DOHH2 (cell line): Measurements from ENCODE around the gene MED27.

Experiments used
- H3F3A ChIP-seq: fragments of 200-600 bp; sonication (generic), shearing (Covaris generic); 2 replicates; pipeline ENCODE4 v1.6.0; 2016; ENCODE audit warnings: antibody characterized with exemption, mild to moderate bottlenecking; ENCODE audit not compliant: control insufficient read depth, insufficient read depth
- H3K27ac ChIP-seq: fragments of 200-600 bp; sonication (generic); 2 replicates; pipeline ENCODE4 v1.5.1; 2014; ENCODE audit warnings: low read depth, mild to moderate bottlenecking, low read length, moderate library complexity
- H3K27me3 ChIP-seq: fragments of 200-600 bp; sonication (generic); 2 replicates; pipeline ENCODE4 v1.6.1; 2014; ENCODE audit warnings: mild to moderate bottlenecking, low read length, mixed read lengths; ENCODE audit not compliant: control insufficient read depth
- H3K36me3 ChIP-seq: fragments of 200-600 bp; sonication (generic); 2 replicates; pipeline ENCODE4 v1.6.1; 2014; ENCODE audit warnings: mild to moderate bottlenecking, low read length, moderate library complexity, mixed read lengths; ENCODE audit not compliant: control insufficient read depth
- H3K4me1 ChIP-seq: fragments of 200-600 bp; sonication (generic); 2 replicates; pipeline ENCODE4 v1.6.1; 2014; ENCODE audit warnings: mild to moderate bottlenecking, low read length, mixed read lengths; ENCODE audit not compliant: control insufficient read depth
- H3K4me2 ChIP-seq: fragments of 200-600 bp; sonication (generic); 2 replicates; pipeline ENCODE4 v1.6.0; 2014; ENCODE audit warnings: mild to moderate bottlenecking, low read length, moderate library complexity
- H3K4me3 ChIP-seq: fragments of 200-600 bp; sonication (generic); 2 replicates; pipeline ENCODE4 v1.5.1; 2014; ENCODE audit warnings: mild to moderate bottlenecking, low read length, mixed read lengths
- H3K79me2 ChIP-seq: fragments of 200-600 bp; sonication (generic); 2 replicates; pipeline ENCODE4 v1.6.1; 2014; ENCODE audit warnings: mild to moderate bottlenecking, low read length, mixed read lengths; ENCODE audit not compliant: control insufficient read depth
- H3K9me2 ChIP-seq: fragments of 200-600 bp; sonication (generic); replicated peaks from 2 replicates; pipeline ENCODE4 v1.6.1; 2014; ENCODE audit warnings: mild to moderate bottlenecking, low read length, mixed read lengths; ENCODE audit not compliant: control insufficient read depth
- H3K9me3 ChIP-seq: fragments of 200-600 bp; sonication (generic); 2 replicates; pipeline ENCODE4 v1.6.1; 2014; ENCODE audit warnings: antibody characterized with exemption, low read length, mixed read lengths; ENCODE audit not compliant: control insufficient read depth, insufficient read depth
- H4K20me1 ChIP-seq: fragments of 200-600 bp; sonication (generic); 2 replicates; pipeline ENCODE4 v1.6.0; 2014; ENCODE audit warnings: low read depth, mild to moderate bottlenecking, antibody characterized with exemption, low read length, moderate library complexity; ENCODE audit not compliant: control insufficient read depth, insufficient read depth
- EZH2phosphoT487 ChIP-seq: fragments of 200-600 bp; sonication (generic); IDR thresholded peaks from 2 replicates; pipeline ENCODE4 v1.6.1; 2017; ENCODE audit warnings: borderline replicate concordance, mild to moderate bottlenecking, antibody characterized with exemption, low read length, moderate library complexity, mixed read lengths
- TF ChIP-seq, protein P1 (sequence below): fragments of 200-600 bp; sonication (generic); IDR thresholded peaks from one replicate; pipeline ENCODE4 v1.5.1; 2014; ENCODE audit warnings: antibody characterized with exemption, mild to moderate bottlenecking, low read depth, low read length; ENCODE audit not compliant: poor library complexity, severe bottlenecking

The MED27 gene

DNA sequence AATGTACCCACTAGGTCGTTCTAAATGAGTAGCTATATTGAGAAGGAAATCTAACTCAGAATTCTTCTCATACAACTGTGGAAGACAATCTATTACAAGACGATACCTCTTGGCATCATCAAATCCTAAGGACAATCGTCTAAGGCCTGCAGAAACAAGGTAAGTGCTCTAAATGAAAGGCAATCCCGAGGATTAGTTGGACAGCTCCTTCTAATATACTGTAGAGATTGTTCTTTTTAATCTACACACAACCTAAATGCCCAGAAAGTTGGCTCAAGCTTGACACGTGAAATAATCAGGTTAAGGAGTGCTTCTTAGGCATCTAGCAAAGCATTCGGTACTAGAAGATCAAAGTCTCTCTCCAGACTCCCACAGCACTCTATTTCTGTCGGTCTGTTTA is 55.1 kb downstream of the MED27 start:
- Histone ChIP-seq H3K79me2 (peaks cover 78% of the 10 kb centered on the region), H3K36me3 (no peaks in the 10 kb centered on the region), H3K27ac (no peak overlapping the region), H4K20me1 (no peaks in the 10 kb centered on the region), H3K9me2 (no peaks in the 10 kb centered on the region), H3K4me3 (no peak overlapping the region), H3F3A (no peaks in the 10 kb centered on the region), H3K4me1 (peaks cover 14% of the 10 kb centered on the region), H3K4me2 (no peak overlapping the region), H3K27me3 (no peaks in the 10 kb centered on the region), H3K9me3 (no peaks in the 10 kb centered on the region)
- TF ChIP-seq EZH2phosphoT487, result no peak
- TF ChIP-seq, protein P1, sequence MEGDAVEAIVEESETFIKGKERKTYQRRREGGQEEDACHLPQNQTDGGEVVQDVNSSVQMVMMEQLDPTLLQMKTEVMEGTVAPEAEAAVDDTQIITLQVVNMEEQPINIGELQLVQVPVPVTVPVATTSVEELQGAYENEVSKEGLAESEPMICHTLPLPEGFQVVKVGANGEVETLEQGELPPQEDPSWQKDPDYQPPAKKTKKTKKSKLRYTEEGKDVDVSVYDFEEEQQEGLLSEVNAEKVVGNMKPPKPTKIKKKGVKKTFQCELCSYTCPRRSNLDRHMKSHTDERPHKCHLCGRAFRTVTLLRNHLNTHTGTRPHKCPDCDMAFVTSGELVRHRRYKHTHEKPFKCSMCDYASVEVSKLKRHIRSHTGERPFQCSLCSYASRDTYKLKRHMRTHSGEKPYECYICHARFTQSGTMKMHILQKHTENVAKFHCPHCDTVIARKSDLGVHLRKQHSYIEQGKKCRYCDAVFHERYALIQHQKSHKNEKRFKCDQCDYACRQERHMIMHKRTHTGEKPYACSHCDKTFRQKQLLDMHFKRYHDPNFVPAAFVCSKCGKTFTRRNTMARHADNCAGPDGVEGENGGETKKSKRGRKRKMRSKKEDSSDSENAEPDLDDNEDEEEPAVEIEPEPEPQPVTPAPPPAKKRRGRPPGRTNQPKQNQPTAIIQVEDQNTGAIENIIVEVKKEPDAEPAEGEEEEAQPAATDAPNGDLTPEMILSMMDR, result no peak

DNA sequence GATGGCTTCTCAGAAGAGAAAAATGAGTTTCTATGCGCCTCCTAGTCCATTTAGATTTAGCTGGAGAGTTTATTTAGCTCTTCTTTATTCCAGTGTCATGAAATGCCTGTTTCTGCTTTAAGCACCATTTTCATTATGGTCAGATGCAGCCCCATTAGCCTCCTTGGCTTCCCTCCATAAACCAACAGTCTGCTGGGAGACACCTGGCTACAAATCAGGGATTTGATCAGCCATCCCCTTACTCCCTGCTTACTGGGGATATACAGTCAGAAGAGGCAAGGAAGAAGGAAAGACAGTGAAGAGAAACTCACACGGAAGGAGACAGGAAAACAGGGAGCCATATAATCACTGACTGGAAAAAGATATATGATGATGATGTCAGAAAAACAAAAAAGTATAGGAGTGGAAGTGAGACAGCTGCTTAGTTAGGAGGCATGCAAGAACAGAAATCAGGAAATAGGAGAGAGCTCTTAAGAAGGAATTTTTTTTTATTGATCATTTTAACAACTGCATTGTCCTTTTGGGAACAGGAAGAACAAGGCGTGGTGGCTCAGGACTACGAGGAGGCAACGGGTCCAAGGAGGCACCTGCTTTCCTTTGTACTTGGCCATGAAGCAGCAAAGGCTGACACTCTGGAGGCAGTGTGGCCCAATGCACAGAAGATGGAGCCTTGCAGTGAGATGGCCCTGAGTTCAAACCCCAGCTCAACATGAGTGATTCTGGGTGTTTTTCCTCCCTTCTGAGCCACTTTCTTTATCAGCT is 56.1 kb downstream of the MED27 start:
- Histone ChIP-seq H3K4me2 (no peak overlapping the region), H4K20me1 (no peaks in the 10 kb centered on the region), H3K4me1 (peaks cover 14% of the 10 kb centered on the region), H3K9me2 (no peaks in the 10 kb centered on the region), H3K36me3 (no peaks in the 10 kb centered on the region), H3F3A (no peaks in the 10 kb centered on the region), H3K4me3 (no peak overlapping the region), H3K9me3 (no peaks in the 10 kb centered on the region), H3K27me3 (no peaks in the 10 kb centered on the region), H3K27ac (no peak overlapping the region), H3K79me2 (peaks cover 77% of the 10 kb centered on the region)
- TF ChIP-seq, protein P1, result no peak
- no peak for TF ChIP-seq EZH2phosphoT487

DNA sequence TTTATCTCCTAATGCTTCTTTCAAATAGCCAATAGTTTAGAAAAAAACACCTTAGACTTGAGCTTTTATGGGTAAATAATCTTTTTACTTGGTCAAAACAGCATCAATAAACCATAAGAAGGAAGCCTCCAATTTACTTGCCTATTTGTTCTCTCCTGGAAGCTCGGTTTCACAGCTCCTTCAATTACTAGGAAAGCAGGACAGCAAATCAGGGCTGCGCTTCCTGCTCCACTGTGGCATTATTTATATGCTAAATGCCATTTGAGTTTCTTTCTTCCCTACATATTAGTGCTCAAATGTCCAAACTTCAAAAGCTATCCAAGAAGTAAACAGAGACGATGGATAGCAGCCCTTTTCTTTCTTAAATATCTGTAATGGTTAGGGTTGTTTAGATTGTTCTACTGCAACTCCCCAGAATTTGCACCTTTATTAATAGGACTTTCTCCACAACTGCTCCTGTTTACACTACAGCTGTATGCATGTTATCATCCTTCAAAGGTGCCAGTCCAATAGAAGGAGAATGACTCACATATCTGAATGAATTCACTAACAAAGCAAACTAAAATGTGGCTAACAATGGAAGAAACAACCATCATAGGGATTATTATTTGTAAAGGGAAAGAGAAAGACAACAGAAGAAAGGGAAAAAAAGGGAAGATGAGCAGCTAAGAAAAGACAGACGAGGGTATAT is 58.7 kb downstream of the MED27 start:
- H4K20me1 ChIP-seq, result no peaks in the 10 kb centered on the region
- no peaks in the 10 kb centered on the region for H3K36me3 ChIP-seq
- peaks cover 14% of the 10 kb centered on the region for H3K4me1 ChIP-seq
- no peak overlapping the region for H3K4me3 ChIP-seq
- H3K9me3 ChIP-seq, result no peaks in the 10 kb centered on the region
- no peak overlapping the region for H3K27ac ChIP-seq
- H3K9me2 ChIP-seq, result no peaks in the 10 kb centered on the region
- H3K27me3 ChIP-seq, result no peaks in the 10 kb centered on the region
- H3K4me2 ChIP-seq, result no peak overlapping the region
- no peaks in the 10 kb centered on the region for H3F3A ChIP-seq
- TF ChIP-seq EZH2phosphoT487, result no peak
- TF ChIP-seq, protein P1, result no peak
- peaks cover 62% of the 10 kb centered on the region for H3K79me2 ChIP-seq
